Measurements from ENCODE around the gene OTUB2. TPM values are rescaled to one million over a fixed set of nuclear protein-coding genes. Genes with fewer than 3 reads are reported as not detected.
A peak's percentile ranks its signal among the peaks of the same experiment; 100 is the strongest.

Gene OTUB2
- total RNA-seq, 8 experiments from 2014 or later, result 0.81 to 5.5 (median 3.9) TPM

GRCh38 chr14:93987376-93987775, 38.8 kb upstream of the OTUB2 start:
- Histone ChIP-seq H3K4me1 (replicated peaks in 1 of 2) (peaks cover 0 to 5% of the 10 kb centered on the region in 2 donors), H3K4me3 (no peak overlapping the region), H3K27ac (no peak overlapping the region)
- no peak for ATAC-seq (replicated peaks in 6 of 8)
- WGBS, 10 experiments, result 60 to 100% (median 80%) methylated on average over 1 of the region's 12 CpGs; no CpG with 5 or more reads in 7 of the 10 experiments
- in situ Hi-C loops (cut with MboI; ENCODE audit: low pct_unique_long_range_greater_than_20kb in 2 of 9, low sequenced_read_pairs in 9 of 9, unreplicated experiment in 9 of 9), result no loop called here

DNA sequence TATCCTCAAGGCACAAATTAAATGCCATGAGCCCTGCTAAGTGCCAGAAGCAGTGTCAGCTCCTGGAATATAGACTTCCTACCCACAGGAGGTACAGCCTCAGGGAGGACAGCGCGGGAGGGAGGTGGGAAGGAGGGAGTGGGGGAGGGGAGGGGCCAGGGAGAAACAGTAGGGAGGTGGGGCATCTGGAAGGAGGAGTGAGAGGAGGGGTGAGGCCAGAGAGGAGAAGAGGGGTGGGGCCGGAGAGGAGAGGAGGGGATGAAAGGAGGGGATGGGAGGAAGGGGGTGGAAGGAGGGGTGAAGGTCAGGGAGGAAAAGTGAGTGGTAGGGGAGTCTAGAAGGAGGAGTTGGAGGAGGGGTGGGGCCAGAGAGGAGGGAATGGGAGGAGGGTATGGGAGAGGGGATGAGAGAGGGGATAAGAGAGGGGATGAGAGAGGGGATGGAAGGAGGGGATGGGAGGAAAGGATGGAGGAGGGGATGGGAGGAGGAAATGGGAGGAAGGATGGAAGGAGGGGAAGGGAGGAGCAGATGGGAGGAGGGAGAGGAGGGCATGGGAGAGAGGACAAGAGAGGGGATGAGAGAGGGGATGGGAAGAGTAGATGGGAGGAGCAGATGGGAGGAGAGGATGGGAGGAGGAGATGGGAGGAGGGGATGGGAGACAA, 38.2 kb upstream of the OTUB2 start:
- H3K4me1 ChIP-seq (replicated peaks in 1 of 2), result peaks cover 0 to 5% of the 10 kb centered on the region in 2 donors
- ATAC-seq (replicated peaks in 6 of 8), result no peak
- no peak overlapping the region for H3K4me3 ChIP-seq
- in situ Hi-C loops (cut with MboI; ENCODE audit: low pct_unique_long_range_greater_than_20kb in 2 of 9, low sequenced_read_pairs in 9 of 9, unreplicated experiment in 9 of 9), result no loop called here
- no CpG with 5 or more reads among the region's 3 CpGs for WGBS, 10 experiments
- no peak overlapping the region for H3K27ac ChIP-seq

- Histone ChIP-seq H3K27ac (no peak overlapping the region), H3K4me1 (replicated peaks in 1 of 2) (peaks cover 0 to 5% of the 10 kb centered on the region in 2 donors), H3K4me3 (no peak overlapping the region)
- no peak for ATAC-seq (replicated peaks in 6 of 8)
- in situ Hi-C loops (cut with MboI; ENCODE audit: low pct_unique_long_range_greater_than_20kb in 2 of 9, low sequenced_read_pairs in 9 of 9, unreplicated experiment in 9 of 9), result loop anchor here in 1 of 9 experiments (10.0 kb wide), 1 partner anchor 45 kb away; no protein-coding TSS in a partner anchor
- WGBS, 10 experiments, result 50 to 94% (median 71%) methylated on average over 1 to 3 of the region's 4 CpGs; no CpG with 5 or more reads in 2 of the 10 experiments
Observed at GRCh38 chr14:93989939-93990338, 36.2 kb upstream of the OTUB2 start.

GRCh38 chr14:93991212-93991611, 34.9 kb upstream of the OTUB2 start:
- ATAC-seq (replicated peaks in 6 of 8), result no peak
- Histone ChIP-seq H3K4me1 (replicated peaks in 1 of 2) (peaks cover 0 to 5% of the 10 kb centered on the region in 2 donors), H3K27ac (no peak overlapping the region), H3K4me3 (no peak overlapping the region)
- in situ Hi-C loops (cut with MboI; ENCODE audit: low pct_unique_long_range_greater_than_20kb in 2 of 9, low sequenced_read_pairs in 9 of 9, unreplicated experiment in 9 of 9), result loop anchor here in 1 of 9 experiments (10.0 kb wide), 1 partner anchor 46 kb away; no protein-coding TSS in a partner anchor
- 50 to 85% (median 77%) methylated on average over 1 to 9 of the region's 10 CpGs; no CpG with 5 or more reads in 3 of the 10 experiments for WGBS, 10 experiments

GRCh38 chr14:93991649-93992048, 34.5 kb upstream of the OTUB2 start:
- H3K27ac ChIP-seq, result no peak overlapping the region
- in situ Hi-C loops (cut with MboI; ENCODE audit: low pct_unique_long_range_greater_than_20kb in 2 of 9, low sequenced_read_pairs in 9 of 9, unreplicated experiment in 9 of 9), result loop anchor here in 1 of 9 experiments (10.0 kb wide), 1 partner anchor 47 kb away; no protein-coding TSS in a partner anchor
- no peak overlapping the region for H3K4me3 ChIP-seq
- WGBS, 10 experiments, result 73 to 92% (median 87%) methylated on average over 1 to 4 of the region's 4 CpGs; no CpG with 5 or more reads in 4 of the 10 experiments
- ATAC-seq (replicated peaks in 6 of 8), result no peak
- peaks cover 0 to 5% of the 10 kb centered on the region in 2 donors for H3K4me1 ChIP-seq (replicated peaks in 1 of 2)

GRCh38 chr14:93993382-93993781, 32.8 kb upstream of the OTUB2 start:
- Histone ChIP-seq H3K4me1 (replicated peaks in 1 of 2) (peaks cover 0 to 5% of the 10 kb centered on the region in 2 donors), H3K27ac (no peak overlapping the region), H3K4me3 (no peak overlapping the region)
- in situ Hi-C loops (cut with MboI; ENCODE audit: low pct_unique_long_range_greater_than_20kb in 2 of 9, low sequenced_read_pairs in 9 of 9, unreplicated experiment in 9 of 9), result loop anchor here in 1 of 9 experiments (10.0 kb wide), 1 partner anchor 49 kb away; no protein-coding TSS in a partner anchor
- no peak for ATAC-seq (replicated peaks in 6 of 8)
- 60 to 86% (median 79%) methylated on average over 1 to 6 of the region's 6 CpGs; no CpG with 5 or more reads in 4 of the 10 experiments for WGBS, 10 experiments

DNA sequence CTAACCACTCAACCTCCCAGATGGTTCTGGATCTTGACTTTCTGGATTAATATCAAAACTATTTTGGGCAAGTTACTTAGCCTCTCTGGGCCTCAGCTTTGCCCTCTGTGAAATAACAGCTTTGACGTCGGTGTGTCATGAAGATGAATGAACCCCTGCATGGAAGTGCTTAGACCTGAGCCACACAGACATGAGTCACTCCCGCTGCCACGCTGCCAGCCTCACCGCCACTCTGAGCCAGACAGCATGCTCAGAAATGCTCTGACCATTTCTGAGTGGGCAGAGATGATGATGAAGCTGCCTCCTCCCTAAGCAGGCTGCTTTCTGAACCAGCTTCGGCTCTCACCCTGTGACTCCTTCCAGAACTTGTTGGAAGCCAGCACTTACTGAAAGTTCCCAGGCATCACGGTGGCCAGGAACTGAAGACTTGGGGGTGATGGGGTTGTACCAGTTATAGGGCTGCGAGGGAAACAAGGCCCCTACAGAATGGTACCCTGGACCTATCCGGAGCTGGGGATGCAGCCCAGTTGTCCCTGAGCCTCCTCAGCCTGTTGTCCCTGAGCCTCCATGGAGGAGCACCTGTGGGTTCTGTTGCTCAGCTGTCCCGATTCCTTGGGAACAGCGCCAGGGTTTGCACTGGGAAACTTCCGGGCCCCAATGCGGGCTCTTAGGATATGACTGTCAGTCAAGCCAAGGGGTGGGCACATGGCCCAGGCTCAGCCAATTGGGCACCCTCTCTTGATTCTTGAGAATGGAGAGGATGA, 31.0 kb upstream of the OTUB2 start:
- Histone ChIP-seq H3K4me1 (replicated peaks in 1 of 2) (peaks cover 0 to 2% of the 10 kb centered on the region in 2 donors), H3K4me3 (no peak overlapping the region), H3K27ac (no peak overlapping the region)
- WGBS, 10 experiments, result 0 to 80% (median 50%) methylated on average over 1 to 6 of the region's 13 CpGs; no CpG with 5 or more reads in 3 of the 10 experiments
- peak; percentile 8 to 86 (median 66) for ATAC-seq (replicated peaks in 6 of 8)
- in situ Hi-C loops (cut with MboI; ENCODE audit: low pct_unique_long_range_greater_than_20kb in 2 of 9, low sequenced_read_pairs in 9 of 9, unreplicated experiment in 9 of 9), result loop anchor here in 1 of 9 experiments (10.0 kb wide), 1 partner anchor 50 kb away; no protein-coding TSS in a partner anchor

DNA sequence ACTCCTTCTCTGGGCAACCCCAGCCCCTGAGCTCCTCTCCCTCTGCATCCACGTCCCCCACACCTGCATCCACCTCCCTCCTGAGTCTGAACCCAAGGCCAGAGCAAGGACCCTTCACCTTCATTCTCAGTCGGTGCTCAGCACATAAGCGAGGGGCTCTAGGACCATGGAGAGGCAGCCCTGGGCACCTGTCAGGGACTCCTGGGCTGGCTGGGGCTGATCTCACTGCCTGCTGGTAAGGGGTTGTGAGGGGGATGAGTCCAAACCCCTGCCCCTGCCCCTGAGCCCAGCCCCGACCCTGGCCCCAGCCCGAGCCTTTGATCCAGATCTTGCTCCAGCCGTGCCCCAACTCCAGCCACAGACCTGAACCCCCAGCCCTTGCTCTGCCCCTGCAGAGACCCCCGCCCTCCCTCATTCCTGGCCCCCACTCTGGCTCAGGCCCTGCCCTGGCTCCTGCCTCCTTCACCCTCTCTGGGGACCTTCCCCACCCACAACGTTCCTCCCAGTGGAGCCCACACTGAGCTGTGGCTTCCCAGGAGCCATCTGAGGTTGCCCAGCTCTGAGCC, 29.9 kb upstream of the OTUB2 start:
- no CpG with 5 or more reads among the region's 8 CpGs for WGBS, 10 experiments
- in situ Hi-C loops (cut with MboI; ENCODE audit: low pct_unique_long_range_greater_than_20kb in 2 of 9, low sequenced_read_pairs in 9 of 9, unreplicated experiment in 9 of 9), result loop anchor here in 1 of 9 experiments (10.0 kb wide), 1 partner anchor 51 kb away; no protein-coding TSS in a partner anchor
- no peak overlapping the region for H3K4me3 ChIP-seq
- peak in 5 of 8 experiments; percentile 28 to 52 (median 37) for ATAC-seq (replicated peaks in 6 of 8)
- no peak overlapping the region for H3K27ac ChIP-seq
- H3K4me1 ChIP-seq (replicated peaks in 1 of 2), result no peaks in the 10 kb centered on the region

DNA sequence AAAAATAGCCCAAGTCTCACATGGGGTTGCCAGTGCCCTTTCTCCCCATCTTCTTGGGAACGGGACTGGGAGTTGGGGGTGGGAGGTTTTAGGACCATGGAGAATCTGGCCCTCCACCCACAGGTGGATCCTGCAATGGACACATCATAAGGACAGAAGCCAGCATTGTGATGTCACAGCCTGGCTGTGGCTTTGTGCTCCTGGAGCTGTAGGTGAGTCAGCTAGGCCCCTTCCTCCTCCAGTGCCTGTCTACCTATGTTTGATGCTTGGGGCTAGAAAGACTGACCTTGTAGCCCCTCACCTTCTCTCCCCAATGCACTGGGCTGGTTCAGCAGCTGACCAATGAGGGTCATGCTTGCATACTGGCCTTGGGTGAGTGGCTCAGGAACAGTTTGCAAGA, 29.1 kb upstream of the OTUB2 start, which contains the start of gene CCDC197:
CCDC197 (plus strand) TSS at position 220 of the 400 bp plus-strand sequence. CDS start 831 bp downstream, outside the sequence.
- WGBS, 10 experiments, result 40 to 67% methylated on average over 1 of the region's 1 CpG; no CpG with 5 or more reads in 8 of the 10 experiments
- Histone ChIP-seq H3K27ac (no peak within 1 kb of the TSS), H3K4me1 (replicated peaks in 1 of 2) (no peaks in the 10 kb centered on the region), H3K4me3 (no peak within 1 kb of the TSS)
- peak in 3 of 8 experiments; percentile 6 to 51 (median 32) for ATAC-seq (replicated peaks in 6 of 8)
- in situ Hi-C loops (cut with MboI; ENCODE audit: low pct_unique_long_range_greater_than_20kb in 2 of 9, low sequenced_read_pairs in 9 of 9, unreplicated experiment in 9 of 9), result loop anchor here in 1 of 9 experiments (10.0 kb wide), 1 partner anchor 52 kb away; no protein-coding TSS in a partner anchor

DNA sequence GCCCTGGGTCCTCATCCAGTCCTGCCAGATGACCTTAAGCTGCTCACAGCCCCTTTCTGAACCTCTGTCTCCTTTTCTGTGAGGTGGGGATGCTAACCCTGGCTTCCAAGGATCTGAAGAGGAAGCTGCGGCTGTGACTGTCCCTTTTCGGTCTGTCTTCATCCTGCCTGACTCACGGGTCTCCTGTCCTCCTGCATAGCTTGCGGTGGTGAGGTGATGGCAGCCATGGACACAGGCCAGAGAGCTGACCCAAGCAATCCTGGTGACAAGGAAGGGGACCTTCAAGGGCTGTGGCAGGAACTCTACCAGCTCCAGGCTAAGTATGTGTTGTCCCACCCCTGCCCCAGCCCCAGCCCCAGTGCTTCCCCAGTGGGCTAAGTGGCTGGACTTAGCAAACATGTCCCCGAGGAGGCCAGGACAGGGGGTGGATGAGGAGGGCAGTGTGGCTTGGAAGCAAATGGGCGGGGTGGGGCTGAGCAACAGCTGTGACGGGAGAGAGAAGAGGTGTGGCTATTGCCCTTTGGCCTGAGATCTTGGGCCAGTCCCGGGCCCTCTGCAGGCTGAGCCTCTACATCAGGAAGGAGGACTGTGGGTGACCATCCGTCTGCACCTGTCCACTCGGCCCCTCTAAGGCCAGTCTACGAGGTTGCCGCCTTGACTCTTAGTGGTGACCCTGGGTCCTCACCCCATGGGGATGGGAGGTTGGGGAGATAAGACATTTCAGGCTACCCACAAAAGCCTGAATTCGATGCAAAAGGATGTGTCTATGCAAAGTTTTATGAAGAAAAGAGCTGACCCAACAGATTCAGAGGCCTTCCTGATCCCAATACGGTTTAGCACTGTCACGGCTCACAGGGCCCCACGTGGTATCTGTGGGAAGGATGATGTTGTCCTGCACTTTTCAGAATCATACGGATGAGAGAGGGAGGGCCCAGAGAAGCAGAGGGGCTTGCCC, 27.9 kb upstream of the OTUB2 start:
- 64 to 93% (median 81%) methylated on average over 2 to 7 of the region's 17 CpGs; no CpG with 5 or more reads in 3 of the 10 experiments for WGBS, 10 experiments
- peak in 2 of 8 experiments; percentile 67 to 77 for ATAC-seq (replicated peaks in 6 of 8)
- in situ Hi-C loops (cut with MboI; ENCODE audit: low pct_unique_long_range_greater_than_20kb in 2 of 9, low sequenced_read_pairs in 9 of 9, unreplicated experiment in 9 of 9), result loop anchor here in 1 of 9 experiments (10.0 kb wide), 1 partner anchor 53 kb away; no protein-coding TSS in a partner anchor
- Histone ChIP-seq H3K27ac (no peak overlapping the region), H3K4me3 (no peak overlapping the region), H3K4me1 (replicated peaks in 1 of 2) (no peaks in the 10 kb centered on the region)

- H3K4me1 ChIP-seq (replicated peaks in 1 of 2), result no peaks in the 10 kb centered on the region
- H3K27ac ChIP-seq, result no peak overlapping the region
- ATAC-seq (replicated peaks in 6 of 8), result peak in 1 of 8 experiments; percentile 11
- no peak overlapping the region for H3K4me3 ChIP-seq
- 83% methylated on average over 1 of the region's 7 CpGs; no CpG with 5 or more reads in 9 of the 10 experiments for WGBS, 10 experiments
- in situ Hi-C loops (cut with MboI; ENCODE audit: low pct_unique_long_range_greater_than_20kb in 2 of 9, low sequenced_read_pairs in 9 of 9, unreplicated experiment in 9 of 9), result loop anchor here in 1 of 9 experiments (10.0 kb wide), 1 partner anchor 54 kb away; no protein-coding TSS in a partner anchor
Observed at GRCh38 chr14:93998871-93999403, 27.2 kb upstream of the OTUB2 start.

Data from motor neuron (in vitro differentiated cells).